HG03097 (cell line): ENCODE results near the gene CBX6.
"Not testable (repeated sequence)": the region's sequence is repeated elsewhere in the genome, so short reads cannot be mapped to it uniquely, and the experiment has no call there.

ENCODE experiments used
- ATAC-seq: cut with Tn5 transposase; IDR thresholded peaks from one replicate; pipeline ENCODE4 v1.9.1; 2021; ENCODE audit not compliant: unreplicated experiment, low FRiP score

The CBX6 gene

GRCh38 chr22:38872172-38872830 is at the start of gene CBX6:
Gene CBX6 (minus strand): TSS chr22:38872216. CDS start chr22:38872190, 26 bp downstream.
- peak; percentile 54 for ATAC-seq

DNA sequence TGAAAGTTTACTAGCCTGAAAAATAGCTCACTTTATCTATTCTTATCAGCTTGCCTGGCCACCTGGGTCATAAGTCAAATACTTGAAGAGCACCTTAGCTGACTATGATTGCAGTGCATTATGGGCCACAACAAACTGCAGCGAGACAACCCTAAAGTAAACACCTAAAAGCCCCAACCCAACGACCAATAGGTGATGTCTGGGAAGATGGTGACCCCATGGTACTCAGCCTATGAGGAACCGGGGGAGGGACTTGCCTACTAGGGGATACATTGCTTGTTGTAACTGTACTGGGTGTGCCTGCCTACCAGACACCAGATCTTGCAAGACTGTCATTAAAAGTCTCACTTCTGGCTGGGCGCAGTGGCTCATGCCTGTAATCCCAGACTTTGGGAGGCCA is 49.8 kb upstream of the CBX6 start:
- no peak for ATAC-seq

- ATAC-seq, result no peak
Observed at GRCh38 chr22:38921120-38921519, 49.1 kb upstream of the CBX6 start.

GRCh38 chr22:38919631-38920190 is 47.7 kb upstream of the CBX6 start:
- no peak for ATAC-seq

DNA sequence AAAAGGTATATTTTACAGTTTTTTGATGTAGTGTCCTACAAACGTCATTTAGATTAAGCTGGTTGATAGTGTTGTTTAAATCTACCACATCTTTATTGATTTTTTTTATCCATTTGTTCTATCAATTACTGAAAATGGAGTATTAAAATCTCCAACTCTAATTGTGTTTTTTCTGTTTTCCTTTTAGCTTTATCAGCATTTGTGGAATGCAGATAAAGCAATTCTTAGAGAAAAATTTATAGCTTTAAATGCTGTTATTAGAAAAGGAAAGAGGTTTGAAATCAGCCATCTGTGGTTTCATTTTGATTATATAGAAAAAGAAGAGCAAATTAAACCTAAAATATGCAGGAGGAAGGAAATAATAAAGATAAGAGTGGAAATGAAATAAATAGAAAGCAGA is 39.4 kb upstream of the CBX6 start:
- ATAC-seq, result no peak

- no peak for ATAC-seq
Observed at GRCh38 chr22:38907767-38908166, 35.8 kb upstream of the CBX6 start.

GRCh38 chr22:38906052-38906451 is 34.0 kb upstream of the CBX6 start:
- no peak for ATAC-seq

GRCh38 chr22:38904052-38904617 is 32.1 kb upstream of the CBX6 start:
- not testable (repeated sequence) for ATAC-seq

DNA sequence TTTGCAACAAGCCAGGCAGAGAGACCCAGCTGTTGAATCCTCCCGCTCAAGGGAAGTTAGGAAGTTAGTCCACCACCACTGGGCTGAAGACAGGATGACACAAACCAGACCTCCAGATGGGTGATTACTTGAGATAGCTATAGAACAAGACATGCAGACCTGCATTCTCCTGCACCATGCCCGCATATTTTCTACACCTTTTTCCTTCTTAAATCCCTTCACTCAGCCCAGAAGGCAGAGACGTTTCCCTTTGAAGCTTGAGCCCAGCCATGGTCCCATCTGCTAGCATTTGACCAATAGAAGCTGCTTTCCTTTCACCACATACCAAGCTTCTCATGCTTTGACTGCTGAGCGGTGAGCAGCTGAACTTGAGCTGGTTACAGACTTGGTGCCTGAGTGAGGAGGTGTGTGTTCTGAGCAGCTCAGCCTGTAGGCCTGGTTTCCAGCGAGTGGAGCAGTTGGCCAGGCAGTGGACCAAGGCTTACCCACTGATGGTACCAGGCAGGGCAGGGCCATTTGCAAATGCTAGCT is 29.2 kb upstream of the CBX6 start:
- ATAC-seq, result no peak

- no peak for ATAC-seq
Observed at GRCh38 chr22:38900677-38901076, 28.7 kb upstream of the CBX6 start.

GRCh38 chr22:38891256-38891655 is 19.2 kb upstream of the CBX6 start:
- no peak for ATAC-seq

GRCh38 chr22:38890377-38890776 is 18.4 kb upstream of the CBX6 start:
- no peak for ATAC-seq

- ATAC-seq, result no peak
Observed at GRCh38 chr22:38886333-38886732, 14.3 kb upstream of the CBX6 start.

DNA sequence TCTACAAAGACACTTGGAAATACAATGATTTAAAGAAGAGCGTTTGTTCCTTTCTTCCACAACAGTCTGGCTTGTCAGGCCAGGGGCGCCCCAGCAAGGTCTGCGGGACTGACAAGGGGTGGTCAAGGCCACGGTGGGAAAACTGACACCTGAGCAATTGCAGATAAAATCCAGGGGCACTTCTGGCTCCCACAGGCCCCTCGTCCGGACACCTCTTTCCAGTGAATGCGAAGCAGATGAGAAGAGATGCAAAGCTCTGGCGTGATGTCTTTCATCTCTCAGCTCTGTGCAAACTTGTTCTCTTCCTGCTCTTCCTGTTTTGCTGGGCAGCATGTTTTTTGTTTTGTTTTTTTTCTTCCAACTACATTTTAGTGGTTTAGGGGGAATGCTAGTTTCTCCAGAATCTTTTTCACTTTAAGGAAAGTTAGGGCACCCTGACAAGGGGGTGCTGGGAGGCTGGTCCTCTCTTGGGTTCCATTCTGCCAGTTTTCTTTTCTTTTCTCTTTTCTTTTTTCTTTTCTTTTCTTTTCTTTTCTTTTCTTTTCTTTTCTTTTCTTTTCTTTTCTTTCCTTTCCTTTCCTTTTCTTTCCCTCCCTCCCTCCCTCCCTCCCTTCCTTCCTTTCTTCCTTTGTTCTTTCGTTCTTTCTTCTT is 11.1 kb upstream of the CBX6 start:
- ATAC-seq, result no peak

- no peak for ATAC-seq
Observed at GRCh38 chr22:38881997-38882879, 10.2 kb upstream of the CBX6 start.

DNA sequence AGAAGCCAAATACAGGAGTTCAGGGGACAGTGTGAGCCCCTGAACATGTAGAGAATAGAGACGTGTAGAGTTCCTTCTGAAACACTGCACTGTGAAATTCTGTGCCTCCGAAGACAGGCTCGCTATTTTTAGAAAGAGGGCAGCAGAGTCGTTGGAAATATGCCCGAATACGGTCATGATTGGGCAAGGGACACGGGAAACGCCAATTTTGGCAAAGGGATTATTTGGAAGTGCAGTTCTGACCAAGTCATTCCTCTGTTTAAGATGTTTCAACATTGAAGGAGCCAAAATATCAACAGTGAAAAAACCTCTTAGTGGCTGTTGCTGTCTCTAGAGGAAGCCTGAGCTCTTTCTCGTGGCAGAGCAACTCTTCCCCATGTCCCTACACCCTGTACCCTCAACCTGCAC is 9.5 kb upstream of the CBX6 start:
- ATAC-seq, result no peak

GRCh38 chr22:38879961-38880360 is 7.9 kb upstream of the CBX6 start:
- no peak for ATAC-seq

GRCh38 chr22:38879108-38879729 is 7.2 kb upstream of the CBX6 start:
- ATAC-seq, result no peak

- no peak for ATAC-seq
Observed at GRCh38 chr22:38878001-38878400, 6.0 kb upstream of the CBX6 start.
